IPS DF 19.7 (cell line): Measurements from ENCODE around the gene STIM1.
"Not testable (repeated sequence)": the region's sequence is repeated elsewhere in the genome, so short reads cannot be mapped to it uniquely, and the experiment has no call there.

Experiments
- DNase-seq: peaks from one replicate; pipeline ENCODE4 v3.0.0-alpha.2; 2013; ENCODE audit warnings: low read depth, low spot score

STIM1 gene

DNA sequence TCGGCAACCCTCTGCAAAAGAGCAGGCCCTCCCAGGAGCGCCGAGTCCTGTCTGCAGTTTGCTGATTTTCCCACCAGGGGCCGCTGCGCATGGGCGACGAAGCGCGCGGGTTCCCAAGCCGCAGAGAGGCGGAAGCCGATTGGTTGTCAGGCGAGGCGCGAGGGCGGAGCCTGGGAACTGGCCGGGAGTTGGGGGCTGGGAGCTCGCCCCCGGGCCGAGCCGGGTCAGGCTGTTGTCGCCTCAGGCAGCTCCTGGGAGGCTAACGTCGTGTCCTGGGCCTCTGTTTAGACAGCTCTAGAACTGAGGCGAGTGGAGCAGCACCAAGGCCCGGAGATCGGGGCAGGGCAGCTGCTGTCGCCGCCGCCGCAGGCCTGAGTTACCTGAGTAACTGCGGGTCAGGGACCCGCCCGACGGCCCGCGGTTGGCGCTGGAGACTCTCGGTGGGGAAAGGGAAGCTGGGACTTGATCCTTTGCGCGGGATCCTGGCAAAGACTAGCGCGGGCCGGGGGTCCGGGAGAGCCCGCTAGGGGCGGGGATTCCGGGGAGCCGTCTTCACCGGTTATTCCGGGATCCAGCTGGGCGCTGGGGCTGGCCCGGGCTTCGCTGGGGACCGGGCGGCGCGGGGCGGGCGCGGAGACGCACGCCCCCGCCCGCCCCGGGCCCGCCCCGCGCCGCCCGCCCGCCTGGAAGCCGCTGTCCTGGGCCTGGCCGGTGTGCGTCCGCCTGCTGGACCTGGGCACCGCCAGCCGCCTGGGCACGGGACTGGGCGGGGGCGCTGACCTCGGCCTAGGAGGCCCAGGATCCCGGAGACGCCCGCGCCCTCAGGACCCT lies at the start of gene STIM1:
Gene STIM1, plus strand, starts transcription at position 688 of the 831 bp plus-strand sequence. CDS start 607 bp downstream, outside the sequence.
- no peak for DNase-seq

DNA sequence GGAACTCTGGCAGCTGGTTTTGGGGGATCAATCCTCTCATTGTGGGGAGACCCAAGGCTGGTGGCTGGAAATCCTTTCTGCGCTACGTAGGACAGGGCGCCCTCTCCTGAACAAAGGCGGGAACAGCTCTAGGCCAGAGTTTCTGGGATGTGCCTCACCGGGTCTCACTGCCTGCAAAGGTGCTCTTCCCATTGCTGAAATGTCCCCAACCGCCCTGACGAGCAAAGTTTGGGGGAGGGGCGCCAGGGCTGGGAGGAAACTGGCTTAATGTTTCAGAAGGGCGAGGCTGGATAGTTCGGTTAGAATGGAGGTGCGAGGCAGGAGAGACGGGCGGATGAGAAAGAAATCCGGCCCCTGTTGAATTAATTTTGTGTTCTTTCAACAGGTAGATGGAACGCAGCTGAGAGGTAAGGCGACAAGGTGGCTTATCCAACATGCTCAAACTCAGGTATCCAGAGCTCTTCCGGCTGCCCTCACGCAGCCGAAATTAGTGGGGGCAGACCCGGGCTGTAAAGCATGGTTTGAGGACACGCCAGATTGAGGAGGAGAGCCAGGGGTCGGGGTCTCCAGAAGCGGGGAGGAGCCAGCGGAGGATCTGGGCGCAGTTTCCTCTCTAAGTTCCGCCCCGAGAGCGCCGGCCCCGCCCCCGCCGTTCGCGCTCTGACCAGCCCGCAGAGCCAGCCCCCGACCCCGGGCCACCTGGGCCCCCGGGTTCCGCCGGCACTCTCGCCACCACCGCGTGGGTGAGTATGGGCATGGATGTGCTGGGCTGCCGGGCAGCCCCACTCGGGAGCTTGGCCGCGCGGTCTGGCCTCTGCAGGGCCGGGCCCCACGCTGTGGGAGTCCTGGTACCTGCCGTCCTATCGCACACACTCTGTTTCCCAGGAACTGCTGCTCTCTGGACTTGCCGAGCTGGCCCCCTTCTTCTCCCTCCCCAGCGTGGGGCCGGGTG lies 47.3 kb upstream of the STIM1 start, which contains the start of gene PGAP2:
Gene PGAP2, plus strand, starts transcription at position 652 of the 952 bp plus-strand sequence. CDS start 2,700 bp downstream, outside the sequence.
- no peak for DNase-seq

DNA sequence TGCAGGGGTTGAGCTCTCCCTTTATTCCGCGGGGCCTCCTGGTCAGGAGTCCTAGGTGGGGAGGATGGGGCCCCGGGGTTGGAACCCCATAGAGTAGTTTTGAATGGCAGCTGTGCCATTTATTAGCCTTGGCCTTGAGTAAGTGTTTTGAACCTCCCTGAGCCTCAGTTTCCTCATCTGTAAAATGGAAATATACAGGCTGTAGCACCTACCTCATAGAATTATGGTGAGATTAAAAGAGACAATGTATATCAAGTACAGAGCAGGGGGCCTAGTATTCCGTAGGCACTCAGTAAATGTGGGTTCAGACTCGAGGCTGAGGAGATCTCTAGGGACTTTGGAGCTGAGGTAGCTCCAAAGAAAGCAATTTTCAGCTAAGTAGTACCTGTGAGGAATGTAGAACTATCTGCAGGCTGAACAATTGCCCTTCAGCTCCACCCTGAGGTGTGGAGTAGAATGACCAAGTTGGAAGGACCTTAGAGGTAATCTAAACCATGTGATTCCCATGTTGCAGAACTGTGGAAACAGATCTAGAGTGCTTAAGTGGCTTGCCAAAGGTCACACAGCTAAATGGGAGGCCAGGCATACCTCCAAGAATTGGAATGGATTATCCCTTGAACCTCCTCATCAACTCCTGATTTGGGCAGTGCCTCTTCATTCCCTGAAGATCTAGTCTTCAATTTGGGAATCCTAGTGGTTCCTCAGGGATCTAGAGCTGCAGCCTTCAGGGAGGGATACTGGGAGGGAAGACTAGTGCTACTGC lies 46.4 kb upstream of the STIM1 start:
- no peak for DNase-seq

DNA sequence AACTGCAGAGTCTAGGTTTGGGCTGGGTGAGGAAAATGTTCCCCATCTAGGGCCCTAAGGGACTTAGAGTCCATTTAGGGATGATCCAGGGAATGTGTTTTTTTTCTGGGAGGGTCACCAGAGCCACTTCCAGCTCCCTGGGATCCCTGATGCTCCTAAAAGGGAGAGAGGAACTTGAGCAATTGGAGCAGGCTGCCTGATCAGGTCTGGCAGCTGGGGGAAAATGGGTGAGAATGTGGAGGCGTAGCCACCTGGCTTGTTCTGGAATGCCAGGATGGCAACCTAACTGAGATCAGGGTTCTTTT lies 45.9 kb upstream of the STIM1 start:
- no peak for DNase-seq

DNA sequence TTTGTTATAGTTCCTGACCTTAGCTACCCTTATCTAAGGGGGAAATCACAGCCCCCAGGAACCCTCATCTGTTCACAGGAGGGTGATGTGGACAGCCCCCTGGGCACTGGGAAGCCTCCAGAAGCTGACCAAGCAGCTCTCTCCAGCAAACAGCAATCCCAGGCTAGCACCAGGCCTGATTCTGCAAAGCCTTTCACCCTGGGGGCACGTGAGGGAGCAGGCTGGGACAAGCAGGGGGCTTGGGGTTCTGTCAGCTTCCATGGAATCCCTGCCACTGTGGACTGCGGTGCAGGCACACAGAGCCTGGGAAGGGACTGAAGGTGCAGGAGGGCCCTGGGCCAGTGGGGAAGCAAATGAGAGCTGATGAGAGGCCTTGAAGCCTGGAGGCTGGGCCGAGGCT lies 45.0 kb upstream of the STIM1 start:
- no peak for DNase-seq

DNA sequence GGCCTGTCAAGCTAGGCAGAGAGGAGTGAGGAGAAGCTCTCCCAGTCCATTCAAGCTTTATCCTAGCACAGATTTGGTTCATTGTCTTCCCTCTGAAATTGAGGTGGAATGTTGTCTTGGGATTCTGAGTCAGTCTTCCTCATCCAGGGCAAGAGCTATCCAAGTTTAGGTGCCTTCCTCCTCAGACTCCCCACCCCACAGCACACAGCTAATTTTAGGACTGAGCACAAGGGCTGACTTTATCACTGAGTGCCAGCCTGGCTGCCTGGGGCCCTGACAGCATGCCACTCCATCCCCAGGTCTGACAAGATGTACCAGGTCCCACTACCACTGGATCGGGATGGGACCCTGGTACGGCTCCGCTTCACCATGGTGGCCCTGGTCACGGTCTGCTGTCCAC lies 44.5 kb upstream of the STIM1 start:
- DNase-seq = no peak

DNA sequence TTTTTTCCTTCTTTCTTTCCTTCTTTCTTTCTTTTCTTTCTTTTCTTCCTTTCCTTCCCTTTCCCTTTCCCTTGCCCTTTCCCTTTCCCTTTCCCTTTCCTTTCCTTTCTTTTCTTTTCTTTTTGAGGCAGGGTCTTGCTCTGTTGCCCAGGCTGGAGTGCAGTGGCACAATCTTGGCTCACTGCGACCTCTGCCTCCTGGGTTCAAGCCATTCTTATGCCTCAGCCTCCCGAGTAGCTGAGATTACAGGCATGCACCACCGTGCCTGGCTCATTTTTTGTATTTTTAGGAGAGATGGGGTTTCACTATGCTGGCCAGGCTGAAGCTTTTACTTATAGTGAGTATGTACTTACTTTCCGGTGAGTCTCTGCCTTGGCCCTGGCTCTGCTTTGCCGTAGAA lies 40.6 kb upstream of the STIM1 start:
- not testable (repeated sequence) for DNase-seq

DNA sequence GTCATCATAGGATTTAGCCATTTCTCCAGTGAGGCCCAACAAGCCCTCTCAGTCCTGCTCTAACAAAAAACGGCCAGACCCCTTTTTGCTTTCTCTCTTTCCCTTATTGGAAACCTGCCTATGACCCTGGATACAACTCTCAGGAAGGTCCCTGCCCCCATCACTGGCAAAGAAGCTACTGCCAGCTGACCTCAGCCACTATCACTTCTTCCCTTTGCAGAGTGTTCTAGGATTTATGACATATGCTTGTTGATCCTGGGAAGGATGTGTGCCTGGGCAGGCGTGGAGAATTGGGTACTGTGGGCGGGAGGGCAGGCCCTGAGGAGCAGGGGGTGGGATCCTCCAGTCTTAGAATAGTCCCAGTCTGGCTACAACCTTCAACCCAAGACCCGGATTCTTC lies 39.6 kb upstream of the STIM1 start:
- no peak for DNase-seq

DNA sequence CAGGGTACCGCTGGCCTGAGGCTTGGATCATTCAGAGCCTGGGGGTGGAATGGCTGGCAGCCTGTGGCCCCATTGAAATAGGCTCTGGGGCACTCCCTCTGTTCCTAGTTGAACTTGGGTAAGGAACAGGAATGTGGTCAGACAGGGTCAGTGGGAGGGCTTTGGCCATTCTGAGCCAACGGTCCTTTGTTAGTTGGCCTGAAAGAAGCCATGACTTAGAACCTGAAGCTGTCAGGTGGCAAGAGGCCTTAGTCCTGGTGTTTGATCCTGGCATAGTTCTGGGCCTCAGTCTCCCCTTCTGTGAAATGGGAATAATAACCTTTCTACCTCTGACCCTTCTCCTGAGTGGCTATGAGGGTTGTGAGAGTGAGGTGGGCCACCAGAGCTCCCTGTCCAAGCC lies 38.8 kb upstream of the STIM1 start:
- no peak for DNase-seq

DNA sequence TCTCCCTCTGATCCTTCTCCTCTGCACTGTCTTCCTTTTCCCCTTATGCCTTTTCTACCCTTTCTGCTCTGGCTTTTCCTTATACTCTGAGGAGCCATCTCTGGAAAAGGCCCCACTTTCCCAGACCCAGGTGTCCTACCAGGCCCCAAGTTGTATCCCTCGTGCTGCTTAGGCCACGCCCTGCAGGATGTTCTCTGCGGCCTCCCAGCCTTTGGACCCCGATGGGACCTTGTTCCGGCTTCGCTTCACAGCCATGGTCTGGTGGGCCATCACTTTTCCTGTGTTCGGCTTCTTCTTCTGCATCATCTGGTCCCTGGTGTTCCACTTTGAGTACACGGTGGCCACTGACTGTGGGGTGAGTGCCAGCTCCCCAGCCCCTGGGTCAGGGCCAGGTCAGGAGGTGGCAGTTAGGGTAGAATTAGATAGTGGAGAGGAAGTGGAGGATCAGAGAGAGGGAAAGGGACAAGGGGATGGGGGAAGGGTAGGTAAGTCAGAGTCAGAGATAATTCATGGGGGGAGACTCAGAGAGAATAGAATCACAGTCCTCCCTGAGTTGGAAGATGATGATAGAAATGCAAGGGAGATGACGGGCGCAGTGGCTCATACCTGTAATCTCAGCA lies 38.2 kb upstream of the STIM1 start:
- DNase-seq = no peak

DNA sequence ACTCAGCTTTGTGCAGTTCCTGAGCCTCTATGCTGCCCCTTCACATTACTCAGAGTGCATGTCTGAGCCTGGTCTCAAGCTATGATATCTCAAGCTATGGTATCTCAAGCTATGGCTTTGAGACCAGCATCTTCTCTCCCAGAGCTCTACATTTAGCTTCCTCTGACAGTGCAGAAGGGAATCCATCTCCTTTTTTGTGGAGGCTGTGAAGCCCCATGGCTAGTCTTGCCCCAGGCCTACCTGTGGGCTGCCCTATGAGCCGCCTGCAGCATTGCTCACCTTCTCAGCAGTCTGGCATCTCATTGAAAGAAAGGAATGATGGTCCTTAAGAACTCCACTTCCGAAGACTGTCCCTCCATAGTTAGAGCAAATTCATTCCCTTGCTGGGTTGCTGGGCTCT lies 34.5 kb upstream of the STIM1 start:
- DNase-seq = no peak

DNA sequence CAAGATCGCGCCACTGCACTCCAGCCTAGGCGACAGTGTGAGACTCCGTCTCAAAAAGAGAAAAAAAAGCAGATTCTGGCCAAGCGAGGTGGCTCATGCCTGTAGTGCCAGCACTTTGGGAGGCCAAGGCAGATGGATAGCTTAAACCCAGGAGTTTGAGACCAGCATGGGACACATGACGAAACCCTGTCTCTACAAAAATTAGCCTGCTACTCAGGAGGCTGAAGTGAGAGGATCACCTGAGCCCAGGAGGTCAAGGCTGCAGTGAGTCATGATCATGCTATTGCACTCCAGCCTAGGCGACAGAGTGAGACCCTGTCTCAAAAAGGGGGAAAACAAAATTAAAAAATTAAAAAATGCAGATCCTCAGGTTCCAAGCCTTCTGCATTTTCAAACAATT lies 33.2 kb upstream of the STIM1 start:
- DNase-seq = no peak

DNA sequence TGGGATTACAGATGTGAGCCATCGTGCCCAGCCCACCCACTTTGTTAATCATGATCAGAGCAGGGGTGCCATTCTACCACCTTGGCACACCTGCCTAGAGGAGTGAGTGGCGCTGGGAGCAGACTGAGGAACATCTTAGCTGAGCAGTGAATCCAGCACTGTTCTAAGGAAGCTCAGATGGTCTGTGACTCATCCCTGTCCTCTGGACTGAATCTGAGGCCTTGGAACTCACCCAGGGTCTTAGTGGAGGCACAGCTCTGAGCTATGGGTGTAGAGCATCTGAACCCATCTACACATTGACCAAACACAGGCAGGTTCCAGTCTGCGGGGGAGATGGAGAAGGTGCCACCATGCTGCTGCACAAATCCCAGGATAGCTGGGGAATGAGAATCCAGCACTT lies 32.2 kb upstream of the STIM1 start:
- no peak for DNase-seq

DNA sequence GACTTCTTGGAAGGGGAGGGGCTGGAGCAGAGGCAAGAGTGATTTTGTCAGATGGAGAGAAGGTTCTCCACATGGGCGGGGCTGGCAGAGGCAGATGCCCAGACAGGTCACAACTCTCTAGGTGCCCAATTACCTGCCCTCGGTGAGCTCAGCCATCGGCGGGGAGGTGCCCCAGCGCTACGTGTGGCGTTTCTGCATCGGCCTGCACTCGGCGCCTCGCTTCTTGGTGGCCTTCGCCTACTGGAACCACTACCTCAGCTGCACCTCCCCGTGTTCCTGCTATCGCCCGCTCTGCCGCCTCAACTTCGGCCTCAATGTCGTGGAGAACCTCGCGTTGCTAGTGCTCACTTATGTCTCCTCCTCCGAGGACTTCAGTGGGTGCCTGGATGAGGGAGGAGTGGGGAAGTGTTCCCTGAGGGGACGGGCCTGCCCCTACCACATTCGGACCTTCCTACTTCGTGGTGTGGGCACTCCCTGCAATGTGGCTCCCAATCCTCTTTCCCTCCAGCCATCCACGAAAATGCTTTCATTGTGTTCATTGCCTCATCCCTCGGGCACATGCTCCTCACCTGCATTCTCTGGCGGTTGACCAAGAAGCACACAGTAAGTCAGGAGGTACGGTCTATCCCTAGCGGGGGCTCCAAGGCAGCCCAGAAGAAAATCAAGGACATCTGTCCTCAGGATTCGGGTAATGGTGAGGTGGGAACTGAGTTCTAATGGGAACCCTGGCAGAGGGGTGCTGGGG lies 31.5 kb upstream of the STIM1 start:
- no peak for DNase-seq

DNA sequence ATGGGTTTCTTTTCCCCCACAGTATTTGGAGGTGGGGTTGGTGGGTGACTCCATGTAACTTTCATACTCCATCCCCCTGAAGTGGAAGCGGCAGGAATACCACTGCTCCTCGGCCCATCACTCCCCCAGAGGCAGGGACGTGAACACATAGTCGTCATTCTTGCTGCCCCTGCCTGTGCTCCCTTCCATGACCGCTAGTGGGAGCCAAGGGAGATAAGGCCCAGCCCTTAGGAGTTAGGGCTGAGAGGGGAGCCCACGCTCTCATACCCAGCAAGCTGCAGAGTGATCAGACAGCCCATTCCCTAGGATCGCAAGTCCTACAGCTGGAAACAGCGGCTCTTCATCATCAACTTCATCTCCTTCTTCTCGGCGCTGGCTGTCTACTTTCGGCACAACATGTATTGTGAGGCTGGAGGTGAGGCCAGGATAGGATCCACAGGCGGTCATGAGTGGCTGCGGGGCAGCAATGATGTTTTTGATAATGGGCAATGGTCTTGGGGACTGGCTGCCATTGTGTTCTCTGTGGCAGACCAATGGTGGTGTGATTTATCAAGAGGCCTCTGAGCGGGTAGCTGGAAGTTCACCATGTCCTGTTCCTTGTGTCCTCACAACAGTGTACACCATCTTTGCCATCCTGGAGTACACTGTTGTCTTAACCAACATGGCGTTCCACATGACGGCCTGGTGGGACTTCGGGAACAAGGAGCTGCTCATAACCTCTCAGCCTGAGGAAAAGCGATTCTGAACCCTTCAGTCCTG lies 30.6 kb upstream of the STIM1 start:
- peak; percentile 77 for DNase-seq

DNA sequence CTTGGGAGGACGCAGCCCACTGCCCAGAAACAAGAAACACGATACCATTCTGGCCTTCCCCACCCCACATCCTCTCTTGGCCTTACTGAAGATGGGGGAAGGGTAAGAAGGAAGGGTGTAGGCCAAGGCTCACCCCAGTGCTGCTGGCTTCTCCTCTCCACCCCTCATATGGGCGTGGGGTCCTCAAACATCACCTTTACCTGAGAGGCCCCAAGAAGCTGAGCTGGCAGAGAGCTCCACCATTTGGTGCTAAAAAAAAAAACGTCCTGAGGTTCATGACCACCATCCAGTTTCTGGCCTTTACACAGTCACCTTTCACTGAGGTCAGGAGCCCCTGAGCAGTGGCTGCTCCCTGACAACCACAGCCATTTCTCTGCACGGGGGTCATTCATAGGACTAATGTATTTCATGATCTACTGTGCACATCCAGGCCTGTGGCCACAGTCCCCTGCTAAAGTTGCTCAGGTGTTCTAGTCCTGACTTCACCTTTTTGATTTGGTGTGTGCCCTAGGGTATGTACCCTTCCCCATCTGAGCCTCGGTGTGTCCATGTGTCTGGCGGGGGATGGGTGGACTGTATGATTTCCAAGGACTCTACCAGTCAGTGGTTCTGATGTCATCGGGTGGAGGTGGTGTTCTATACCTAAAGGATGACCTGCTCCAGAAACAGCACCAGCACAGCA lies 29.9 kb upstream of the STIM1 start:
- no peak for DNase-seq

DNA sequence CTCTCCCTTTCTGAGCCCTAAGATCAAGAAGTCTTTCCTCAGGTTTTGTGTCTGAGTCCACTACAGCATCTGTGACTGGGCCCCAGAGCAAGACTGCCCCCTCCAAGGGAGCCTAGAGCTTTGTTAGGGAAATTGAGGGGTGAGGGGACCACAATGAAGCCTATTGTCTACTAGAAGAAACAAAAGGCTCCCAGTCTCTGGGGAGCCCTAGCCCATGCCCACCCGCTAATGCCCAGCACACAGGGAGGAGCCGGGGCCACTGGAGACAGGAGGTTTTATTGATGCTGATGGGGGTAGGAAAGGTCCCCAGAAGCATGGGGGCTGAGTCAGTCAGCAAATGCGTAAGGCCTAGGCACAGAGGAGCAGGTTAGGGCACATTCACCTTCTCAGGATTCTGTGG lies 28.7 kb upstream of the STIM1 start:
- DNase-seq = no peak

DNA sequence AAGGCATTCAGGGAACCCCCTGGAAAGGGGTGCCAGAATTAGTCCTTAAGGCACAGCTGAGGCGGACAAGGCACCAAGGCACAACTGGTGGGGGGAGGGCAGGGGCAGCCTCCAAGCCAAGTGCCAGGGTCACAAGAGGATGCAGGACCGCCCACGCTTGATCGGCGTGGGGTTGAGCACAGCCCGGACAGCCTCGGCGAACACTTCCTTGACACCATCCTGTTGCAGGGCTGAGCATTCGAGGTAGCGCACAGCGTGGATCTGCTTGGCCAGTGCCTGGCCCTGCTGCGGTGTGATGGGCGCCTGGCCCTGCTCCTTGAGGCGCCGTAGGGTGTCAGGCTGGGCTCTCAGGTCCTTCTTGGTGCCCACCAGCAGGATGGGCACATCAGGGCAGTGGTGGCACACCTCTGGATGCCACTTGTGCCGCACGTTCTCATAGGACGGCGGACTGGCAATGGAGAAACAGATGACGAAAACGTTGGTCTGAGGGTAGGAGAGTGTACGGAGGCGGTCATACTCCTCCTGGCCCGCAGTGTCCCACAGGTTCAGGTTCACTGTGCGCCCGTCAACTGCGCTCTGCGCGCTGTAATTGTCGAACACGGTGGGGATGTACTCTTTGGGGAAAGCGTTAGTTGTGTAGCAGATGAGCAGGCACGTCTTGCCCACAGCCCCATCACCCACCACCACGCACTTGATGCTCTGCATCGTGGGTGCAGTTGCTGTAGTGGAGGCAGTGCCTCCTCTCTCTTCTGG lies 27.9 kb upstream of the STIM1 start:
- no peak for DNase-seq

DNA sequence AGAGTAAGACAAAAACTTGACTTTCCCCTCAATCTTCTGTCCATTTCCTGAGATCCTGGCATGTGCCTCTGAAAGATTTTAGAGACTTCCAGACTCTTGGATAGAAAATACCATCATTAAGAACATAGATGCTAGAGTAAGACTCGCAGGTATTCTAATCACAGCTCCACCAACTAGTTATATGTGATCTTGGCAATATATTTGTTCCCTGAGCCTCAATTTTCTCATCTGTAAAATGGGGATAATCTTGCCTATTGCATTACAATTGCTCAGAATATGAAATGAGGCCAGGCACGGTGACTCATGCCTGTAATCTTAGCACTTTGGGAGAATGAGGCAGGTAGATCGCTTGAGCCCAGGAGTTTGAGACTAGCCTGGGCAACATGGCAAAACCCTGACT lies 25.4 kb upstream of the STIM1 start:
- no peak for DNase-seq
